Upper lobe of left lung (tissue), 6 donors: Measurements from ENCODE around the gene CST6. TPM values are rescaled to one million over a fixed set of nuclear protein-coding genes. Genes with fewer than 3 reads are reported as not detected.
"Not testable (repeated sequence)": the region's sequence is repeated elsewhere in the genome, so short reads cannot be mapped to it uniquely, and the experiment has no call there.

Experiments
- ATAC-seq, 2 donors: fragments of 200-7000 bp; cut with Tn5 transposase; one replicate each; pipeline ENCODE4 v1.9.1; 2022; ENCODE audit warnings: mild to moderate bottlenecking in 2 of 2, moderate library complexity in 2 of 2; ENCODE audit not compliant: low FRiP score in 2 of 2
- DNase-seq, 2 donors: peaks; one replicate each; pipeline ENCODE4 v3.0.0-alpha.2; 2019 to 2020
- H3K27ac ChIP-seq, 4 donors: fragments of 200-600 bp; sonication (generic); one replicate each; pipeline ENCODE4 v1.5.1; 2016 to 2019
- H3K27me3 ChIP-seq, 4 donors: fragments of 200-600 bp; sonication (generic); one replicate each; pipeline ENCODE4 v1.5.1; 2017 to 2019
- H3K36me3 ChIP-seq, 4 donors: fragments of 200-600 bp; sonication (generic); one replicate each; pipeline ENCODE4 v1.5.1; 2016 to 2019
- H3K4me1 ChIP-seq, 4 donors: fragments of 200-600 bp; sonication (generic); one replicate each; pipeline ENCODE4 v1.5.1; 2018 to 2019
- H3K4me3 ChIP-seq, 4 donors: fragments of 200-600 bp; sonication (generic); one replicate each; pipeline ENCODE4 v1.5.1; 2017 to 2019; ENCODE audit warnings: mild to moderate bottlenecking in 2 of 4, moderate library complexity in 1 of 4
- H3K9me3 ChIP-seq, 4 donors: fragments of 200-600 bp; sonication (generic); one replicate each; pipeline ENCODE4 v1.5.1; 2018 to 2019
- CTCF ChIP-seq, 6 experiments: fragments of 450-650 bp in 4 of 6; fragments of 200-600 bp in 2 of 6; sonication (generic) in 2 of 6; IDR thresholded peaks; one replicate each; pipeline ENCODE4 v1.5.1; 2016 to 2019; ENCODE audit warnings: antibody characterized with exemption in 6 of 6
- EP300 ChIP-seq, 4 donors: sonication (generic); formaldehyde crosslinking; IDR thresholded peaks; one replicate each; pipeline ENCODE4 v1.5.1; 2017; ENCODE audit warnings: antibody characterized with exemption in 4 of 4, control low read depth in 2 of 4
- POLR2A ChIP-seq, 4 donors: fragments of 450-650 bp; IDR thresholded peaks; one replicate each; pipeline ENCODE4 v1.5.1; 2016 to 2017; ENCODE audit warnings: antibody characterized with exemption in 4 of 4, mild to moderate bottlenecking in 2 of 4
- POLR2AphosphoS5 ChIP-seq, 2 donors: sonication (generic); formaldehyde crosslinking; IDR thresholded peaks; one replicate each; pipeline ENCODE4 v1.5.1; 2017; ENCODE audit warnings: antibody characterized with exemption in 2 of 2
- WGBS, 2 donors: methylation state at CpG; one replicate each; pipeline ENCODE4 v1.1.5; 2017 to 2018; 5-methylcytosine and 5-hydroxymethylcytosine counted together
- total RNA-seq, 6 donors: library from RNA; depleted of rRNA in 4 of 6; stranded (reverse); fragments of >200 nt in 4 of 6; gene quantifications; one replicate each; pipeline versions ENCODE4 v1.1.0 to v1.2.1, GENCODE V29; 2016 to 2021
- donor health status: DM: no; HTN: no; CAD: no; lungs with moderate emphysema.
- donor health status: DM: no; HTN: yes; CAD: no; lungs with severe emphysema.

CST6 gene
- total RNA-seq, 6 donors from 2014 or later: 12.6 to 68.1 (median 30.5) TPM

DNA sequence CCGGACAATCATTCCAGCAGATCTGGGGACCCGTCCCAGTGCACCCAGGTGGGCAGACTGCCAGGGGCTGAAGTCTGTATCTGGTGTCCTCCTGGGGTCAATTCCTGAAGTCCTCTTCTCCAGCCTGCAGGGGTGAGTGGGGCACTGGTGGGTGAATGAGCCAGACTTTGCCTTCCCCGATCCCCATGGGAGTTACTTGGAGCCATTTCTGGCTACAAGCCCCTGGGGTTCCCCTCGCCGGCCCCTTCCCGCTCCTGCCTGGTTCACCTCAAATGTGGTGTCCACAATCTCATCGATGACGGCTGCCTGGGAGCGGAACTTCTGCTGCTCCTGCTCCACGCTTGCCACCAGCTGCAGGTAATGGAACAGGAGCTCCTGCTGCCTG, 5.0 kb downstream of the CST6 start:
- WGBS, 2 donors: 91% methylated on average over 6 to 9 of the region's 10 CpGs

DNA sequence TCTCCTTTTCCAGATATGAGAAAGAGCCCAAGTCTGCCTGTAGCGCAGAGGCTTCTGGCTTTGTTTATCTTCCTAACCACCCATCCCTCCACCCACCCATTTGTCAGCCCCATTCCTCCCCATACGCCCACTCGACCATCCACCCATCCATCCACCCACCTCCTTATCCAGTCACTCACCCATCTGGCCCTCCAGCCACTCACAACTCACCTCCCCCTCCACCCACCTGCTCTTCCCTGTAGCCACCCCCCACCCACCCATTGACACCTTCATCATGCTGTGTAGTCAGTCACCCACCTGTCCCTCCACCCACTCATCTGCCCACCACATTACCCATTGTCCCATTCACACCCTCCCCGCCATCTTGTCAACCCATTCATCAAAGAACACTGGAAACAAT, 5.5 kb downstream of the CST6 start:
- TF ChIP-seq CTCF (IDR thresholded peaks at IDR 0.05) (no peak), EP300 (IDR thresholded peaks at IDR 0.05) (no peak), POLR2AphosphoS5 (IDR thresholded peaks at IDR 0.05) (no peak), POLR2A (IDR thresholded peaks at IDR 0.05) (no peak)
- 83 to 86% methylated on average over 4 of the region's 4 CpGs for WGBS, 2 donors

More for the DNA sequence above, 5.0 kb downstream of the CST6 start:
- H3K4me1 ChIP-seq: peaks cover 10 to 36% (median 23%) of the 10 kb centered on the region in 4 donors
- H3K27me3 ChIP-seq: peaks cover 0 to 6% (median 3%) of the 10 kb centered on the region in 4 donors
- no peaks in the 10 kb centered on the region for H3K36me3 ChIP-seq
- no peak overlapping the region for H3K27ac ChIP-seq
- ATAC-seq (no peak), DNase-seq (no peak)
- H3K9me3 ChIP-seq: no peaks in the 10 kb centered on the region
- no peak overlapping the region for H3K4me3 ChIP-seq
- TF ChIP-seq CTCF (IDR thresholded peaks at IDR 0.05) (no peak), EP300 (IDR thresholded peaks at IDR 0.05) (no peak), POLR2AphosphoS5 (IDR thresholded peaks at IDR 0.05) (no peak), POLR2A (IDR thresholded peaks at IDR 0.05) (no peak)

GRCh38 chr11:66020212-66020611, 8.4 kb downstream of the CST6 start:
- peak overlapping the region in 1 of 4 donors; percentile 25 for H3K4me3 ChIP-seq
- DNase-seq (no peak), ATAC-seq (peak in 1 of 2 donors; percentile 24)
- no peaks in the 10 kb centered on the region for H3K36me3 ChIP-seq
- TF ChIP-seq EP300 (IDR thresholded peaks at IDR 0.05): no peak
- TF ChIP-seq POLR2A (IDR thresholded peaks at IDR 0.05): no peak
- TF ChIP-seq POLR2AphosphoS5 (IDR thresholded peaks at IDR 0.05): no peak
- no peak for TF ChIP-seq CTCF (IDR thresholded peaks at IDR 0.05)
- 56 to 81% methylated on average over 4 to 8 of the region's 8 CpGs for WGBS, 2 donors
- H3K27me3 ChIP-seq: no peaks in the 10 kb centered on the region
- H3K4me1 ChIP-seq: peaks cover 14 to 28% (median 21%) of the 10 kb centered on the region in 4 donors
- no peaks in the 10 kb centered on the region for H3K9me3 ChIP-seq
- H3K27ac ChIP-seq: no peak overlapping the region

More for the DNA sequence above, 5.5 kb downstream of the CST6 start:
- no peak for DNase-seq
- H3K4me1 ChIP-seq: peaks cover 8 to 36% (median 24%) of the 10 kb centered on the region in 4 donors
- no peak overlapping the region for H3K4me3 ChIP-seq
- peaks cover 0 to under 1% (median under 1%) of the 10 kb centered on the region in 4 donors for H3K27me3 ChIP-seq
- H3K9me3 ChIP-seq: no peaks in the 10 kb centered on the region
- H3K36me3 ChIP-seq: no peaks in the 10 kb centered on the region
- no peak for ATAC-seq
- no peak overlapping the region for H3K27ac ChIP-seq

- 70 to 81% methylated on average over 17 to 24 of the region's 25 CpGs for WGBS, 2 donors
- no peaks in the 10 kb centered on the region for H3K27me3 ChIP-seq
- peak; percentile 48 to 79 for DNase-seq
- peaks cover 14 to 25% (median 20%) of the 10 kb centered on the region in 4 donors for H3K4me1 ChIP-seq
- H3K4me3 ChIP-seq: peak overlapping the region in 2 of 4 donors; percentile 5 to 25
- H3K36me3 ChIP-seq: no peaks in the 10 kb centered on the region
- no peaks in the 10 kb centered on the region for H3K9me3 ChIP-seq
- peak overlapping the region in 2 of 4 donors; percentile 56 to 58 for H3K27ac ChIP-seq
- ATAC-seq: peak; percentile 58 to 67
- no peak for TF ChIP-seq EP300 (IDR thresholded peaks at IDR 0.05)
- peak in 1 of 2 donors; percentile 38 for TF ChIP-seq POLR2AphosphoS5 (IDR thresholded peaks at IDR 0.05)
Observed at GRCh38 chr11:66020618-66021357, 9.0 kb downstream of the CST6 start.

DNA sequence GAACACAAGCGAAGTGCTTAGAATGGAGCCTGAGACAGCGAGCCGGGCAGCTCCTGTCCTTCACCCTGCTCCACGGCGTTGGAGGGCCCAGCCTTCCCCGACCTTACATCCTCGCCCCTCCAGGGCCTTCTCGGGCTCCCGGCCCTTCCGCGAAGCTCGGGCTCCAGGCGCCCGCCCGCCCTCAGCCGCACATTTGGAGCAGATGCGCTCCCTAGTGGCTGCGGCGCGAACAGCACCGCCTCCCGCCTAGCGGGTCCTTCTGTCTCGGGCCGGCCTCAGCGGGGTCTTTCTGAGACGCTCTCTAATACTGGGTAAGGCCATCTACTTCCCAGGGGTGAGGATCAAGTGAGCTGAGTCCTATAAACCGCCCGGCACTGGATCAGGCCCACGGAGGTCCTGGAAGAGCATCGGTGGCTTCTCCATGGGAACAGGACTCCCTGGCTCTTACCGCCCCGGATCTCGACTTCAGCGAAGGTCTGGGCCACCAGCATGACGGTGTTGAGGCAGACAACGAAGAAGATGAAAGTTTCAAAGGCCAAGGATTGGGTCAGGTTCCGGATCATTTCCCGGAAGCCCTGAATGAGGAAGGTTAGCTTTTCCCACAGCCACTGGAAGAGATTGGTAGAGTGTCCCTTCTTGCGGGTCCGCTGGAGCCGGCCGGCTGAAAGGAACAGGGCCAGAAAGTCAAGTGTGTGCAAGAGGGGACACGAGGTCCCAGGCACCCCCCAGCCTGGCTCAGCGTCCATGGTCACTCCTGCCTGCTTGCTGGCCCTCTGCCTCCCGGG, 10.8 kb downstream of the CST6 start:
- peak overlapping the region in 2 of 4 donors; percentile 4 to 28 for H3K4me3 ChIP-seq
- DNase-seq (peak; percentile 79 to 97), ATAC-seq (peak; percentile 83 to 94)
- H3K27me3 ChIP-seq: no peaks in the 10 kb centered on the region
- TF ChIP-seq POLR2A (IDR thresholded peaks at IDR 0.05) (no peak), EP300 (IDR thresholded peaks at IDR 0.05) (no peak), CTCF (IDR thresholded peaks at IDR 0.05) (peak; percentile 95 to 100 (median 96)), POLR2AphosphoS5 (IDR thresholded peaks at IDR 0.05) (no peak)
- no peaks in the 10 kb centered on the region for H3K36me3 ChIP-seq
- 19 to 27% methylated on average over 33 to 46 of the region's 46 CpGs for WGBS, 2 donors
- H3K4me1 ChIP-seq: peaks cover 14 to 25% (median 20%) of the 10 kb centered on the region in 4 donors
- no peaks in the 10 kb centered on the region for H3K9me3 ChIP-seq
- H3K27ac ChIP-seq: no peak overlapping the region

GRCh38 chr11:66023186-66023440, 11.3 kb downstream of the CST6 start:
- H3K9me3 ChIP-seq, H3K4me3 ChIP-seq, DNase-seq, H3K27ac ChIP-seq, H3K27me3 ChIP-seq, ATAC-seq, H3K36me3 ChIP-seq: not testable (repeated sequence)
- H3K4me1 ChIP-seq: peaks cover 14 to 25% (median 20%) of the 10 kb centered on the region in 4 donors
- WGBS, 2 donors: 80 to 85% methylated on average over 5 of the region's 5 CpGs
